Mesendoderm (in vitro differentiated cells): ENCODE data around the gene VPS18.
A peak's percentile ranks its signal among the peaks of the same experiment; 100 is the strongest.

Experiments used
- DNase-seq: peaks from one replicate; pipeline ENCODE4 v3.0.0; 2013
- H2AK5ac ChIP-seq: 2 replicates; pipeline ENCODE4 v1.6.1; 2013; ENCODE audit warnings: low read length, inconsistent platforms
- H2BK120ac ChIP-seq: 2 replicates; pipeline ENCODE4 v1.6.1; 2013; ENCODE audit warnings: low read depth, mild to moderate bottlenecking, low read length, moderate library complexity, mixed read lengths
- H2BK15ac ChIP-seq: replicated peaks from 2 replicates; pipeline ENCODE4 v1.6.1; 2013; ENCODE audit warnings: low read depth, mild to moderate bottlenecking, moderate library complexity
- H2BK5ac ChIP-seq: 2 replicates; pipeline ENCODE4 v1.6.1; 2013; ENCODE audit warnings: low read length, inconsistent platforms
- H3K18ac ChIP-seq: 2 replicates; pipeline ENCODE4 v1.6.1; 2013; ENCODE audit warnings: mild to moderate bottlenecking, low read length, mixed read lengths
- H3K23ac ChIP-seq: one replicate; pipeline ENCODE4 v1.6.1; 2013; ENCODE audit warnings: low read length
- H3K27ac ChIP-seq: 2 replicates; pipeline ENCODE4 v1.5.1; 2013; ENCODE audit warnings: low read depth, mild to moderate bottlenecking, inconsistent platforms, low read length, moderate library complexity
- H3K27me3 ChIP-seq: 2 replicates; pipeline ENCODE4 v1.6.1; 2013; ENCODE audit warnings: low read length, control low read depth, mild to moderate bottlenecking, inconsistent platforms; ENCODE audit not compliant: insufficient read depth, poor library complexity
- H3K36me3 ChIP-seq: 2 replicates; pipeline ENCODE4 v1.6.1; 2013; ENCODE audit warnings: low read length, inconsistent platforms; ENCODE audit not compliant: control insufficient read depth, insufficient read depth
- H3K4ac ChIP-seq: one replicate; pipeline ENCODE4 v1.6.1; 2013; ENCODE audit warnings: low read depth, mild to moderate bottlenecking, low read length, moderate library complexity
- H3K4me1 ChIP-seq: 2 replicates; pipeline ENCODE4 v1.6.1; 2013; ENCODE audit warnings: low read depth, low read length, inconsistent platforms; ENCODE audit not compliant: control insufficient read depth
- H3K4me2 ChIP-seq: 2 replicates; pipeline ENCODE4 v1.6.1; 2013; ENCODE audit warnings: low read length
- H3K4me3 ChIP-seq: 2 replicates; pipeline ENCODE4 v1.5.1; 2013; ENCODE audit warnings: mild to moderate bottlenecking, low read length
- H3K56ac ChIP-seq: one replicate; pipeline ENCODE4 v1.6.1; 2013; ENCODE audit warnings: low read length
- H3K79me1 ChIP-seq: 2 replicates; pipeline ENCODE4 v1.6.1; 2013; ENCODE audit warnings: low read length, inconsistent platforms
- H3K79me2 ChIP-seq: 2 replicates; pipeline ENCODE4 v1.6.1; 2013; ENCODE audit warnings: mild to moderate bottlenecking, low read length; ENCODE audit not compliant: control insufficient read depth, insufficient read depth
- H3K9ac ChIP-seq: 2 replicates; pipeline ENCODE4 v1.6.1; 2013; ENCODE audit warnings: low read length, inconsistent platforms
- H4K5ac ChIP-seq: one replicate; pipeline ENCODE4 v1.6.1; 2013; ENCODE audit warnings: low read length
- H4K8ac ChIP-seq: one replicate; pipeline ENCODE4 v1.6.1; 2013; ENCODE audit warnings: low read depth, mild to moderate bottlenecking, control low read depth, low read length, moderate library complexity
- WGBS: extraction: QIAGEN DNeasy Blood & Tissue Kit; methylation state at CpG from one replicate; pipeline ENCODE4 v1.1.7; 2013; ENCODE audit warnings: low lambda C conversion rate, missing lambda C conversion rate; ENCODE audit not compliant: insufficient coverage; ENCODE audit errors: extremely low coverage; 5-methylcytosine and 5-hydroxymethylcytosine counted together

The VPS18 gene

DNA sequence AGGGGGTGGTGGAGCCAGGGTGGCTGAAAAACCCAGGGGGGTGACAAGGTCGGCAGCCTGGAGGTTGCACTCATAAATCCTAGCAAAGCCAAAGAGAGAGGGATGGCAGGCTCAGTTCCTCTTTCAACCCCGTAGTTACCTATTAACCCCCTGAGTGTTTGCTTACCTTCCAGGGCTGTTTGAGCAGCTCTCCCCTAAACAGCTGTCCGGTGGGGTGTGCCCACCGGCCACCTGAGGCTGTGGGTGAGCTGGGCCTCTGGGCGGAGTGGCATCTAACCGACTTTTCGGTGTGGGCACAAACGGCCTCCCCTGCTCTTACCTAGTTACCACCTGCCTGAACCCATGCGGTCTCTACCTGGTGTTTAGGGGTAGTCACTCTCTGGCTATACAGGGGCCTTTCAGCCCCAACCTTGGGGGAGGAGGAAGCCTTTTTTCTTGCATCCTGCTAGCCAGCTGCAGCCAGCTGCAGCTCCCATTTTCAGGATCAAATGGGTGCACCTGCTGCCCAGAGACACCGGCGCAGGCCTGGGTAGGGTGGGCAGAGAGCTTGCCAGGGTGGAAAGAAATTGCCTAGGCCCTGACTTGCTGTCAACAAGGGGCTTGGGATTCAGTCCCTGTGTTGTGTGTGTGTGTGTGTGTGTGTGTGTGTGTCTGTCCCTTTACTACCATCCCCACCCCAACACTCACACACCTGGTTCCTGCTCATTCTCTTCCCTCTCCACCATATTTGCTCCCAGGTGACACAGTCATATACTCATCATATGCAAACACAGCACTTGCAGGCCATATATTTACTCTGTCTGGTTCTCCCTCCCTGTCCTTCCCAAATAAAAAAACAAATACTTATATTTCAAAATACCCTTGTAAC, 38.6 kb downstream of the VPS18 start:
- Histone ChIP-seq H3K23ac (no peak overlapping the region), H3K27ac (no peak overlapping the region), H3K18ac (no peak overlapping the region), H3K36me3 (no peaks in the 10 kb centered on the region), H3K27me3 (peaks cover 26% of the 10 kb centered on the region), H4K5ac (no peak overlapping the region), H3K4me1 (peaks cover 2% of the 10 kb centered on the region), H3K4me2 (no peak overlapping the region), H2BK120ac (no peak overlapping the region), H2AK5ac (no peak overlapping the region), H3K9ac (no peak overlapping the region), H3K79me1 (no peaks in the 10 kb centered on the region), H3K79me2 (no peaks in the 10 kb centered on the region), H3K4me3 (no peak overlapping the region), H2BK5ac (no peak overlapping the region), H3K56ac (no peak overlapping the region), H2BK15ac (no peak overlapping the region), H4K8ac (no peak overlapping the region), H3K4ac (no peak overlapping the region)
- no CpG with 5 or more reads among the region's 11 CpGs for WGBS
- no peak for DNase-seq

GRCh38 chr15:40933517-40933902, 39.3 kb downstream of the VPS18 start:
- Histone ChIP-seq H3K4me3 (no peak overlapping the region), H3K79me1 (no peaks in the 10 kb centered on the region), H3K56ac (no peak overlapping the region), H3K23ac (no peak overlapping the region), H2AK5ac (no peak overlapping the region), H3K18ac (no peak overlapping the region), H2BK120ac (no peak overlapping the region), H3K4me1 (peaks cover 2% of the 10 kb centered on the region), H3K79me2 (no peaks in the 10 kb centered on the region), H3K27me3 (peaks cover 22% of the 10 kb centered on the region), H3K4ac (no peak overlapping the region), H2BK15ac (no peak overlapping the region), H3K4me2 (no peak overlapping the region), H4K5ac (no peak overlapping the region), H3K27ac (no peak overlapping the region), H3K36me3 (no peaks in the 10 kb centered on the region), H4K8ac (no peak overlapping the region), H2BK5ac (no peak overlapping the region), H3K9ac (no peak overlapping the region)
- 100% methylated on average over 1 of the region's 3 CpGs for WGBS
- no peak for DNase-seq

GRCh38 chr15:40934457-40934856, 40.2 kb downstream of the VPS18 start:
- Histone ChIP-seq H3K4me2 (no peak overlapping the region), H3K56ac (no peak overlapping the region), H3K4me1 (peaks cover 2% of the 10 kb centered on the region), H3K27me3 (peaks cover 17% of the 10 kb centered on the region), H4K5ac (no peak overlapping the region), H3K9ac (no peak overlapping the region), H3K27ac (no peak overlapping the region), H3K79me2 (no peaks in the 10 kb centered on the region), H2AK5ac (no peak overlapping the region), H3K4ac (no peak overlapping the region), H3K36me3 (no peaks in the 10 kb centered on the region), H4K8ac (no peak overlapping the region), H3K4me3 (no peak overlapping the region), H2BK120ac (no peak overlapping the region), H3K79me1 (no peaks in the 10 kb centered on the region), H2BK15ac (no peak overlapping the region), H3K18ac (no peak overlapping the region), H2BK5ac (no peak overlapping the region), H3K23ac (no peak overlapping the region)
- no peak for DNase-seq
- WGBS: no CpG with 5 or more reads among the region's 6 CpGs

DNA sequence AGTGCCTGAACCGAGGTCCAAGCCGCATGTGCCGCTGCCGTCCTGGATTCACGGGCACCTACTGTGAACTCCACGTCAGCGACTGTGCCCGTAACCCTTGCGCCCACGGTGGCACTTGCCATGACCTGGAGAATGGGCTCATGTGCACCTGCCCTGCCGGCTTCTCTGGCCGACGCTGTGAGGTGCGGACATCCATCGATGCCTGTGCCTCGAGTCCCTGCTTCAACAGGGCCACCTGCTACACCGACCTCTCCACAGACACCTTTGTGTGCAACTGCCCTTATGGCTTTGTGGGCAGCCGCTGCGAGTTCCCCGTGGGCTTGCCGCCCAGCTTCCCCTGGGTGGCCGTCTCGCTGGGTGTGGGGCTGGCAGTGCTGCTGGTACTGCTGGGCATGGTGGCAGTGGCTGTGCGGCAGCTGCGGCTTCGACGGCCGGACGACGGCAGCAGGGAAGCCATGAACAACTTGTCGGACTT, 42.0 kb downstream of the VPS18 start:
- no peak overlapping the region for H3K27ac ChIP-seq
- no peaks in the 10 kb centered on the region for H3K4me1 ChIP-seq
- no peaks in the 10 kb centered on the region for H3K79me2 ChIP-seq
- WGBS: no CpG with 5 or more reads among the region's 31 CpGs
- peaks cover 2% of the 10 kb centered on the region for H3K27me3 ChIP-seq
- H3K56ac ChIP-seq: no peak overlapping the region
- no peak overlapping the region for H3K18ac ChIP-seq
- H2BK15ac ChIP-seq: no peak overlapping the region
- no peak overlapping the region for H3K4ac ChIP-seq
- H3K9ac ChIP-seq: no peak overlapping the region
- H2BK5ac ChIP-seq: no peak overlapping the region
- H4K5ac ChIP-seq: no peak overlapping the region
- H2AK5ac ChIP-seq: no peak overlapping the region
- H3K4me3 ChIP-seq: no peak overlapping the region
- H3K23ac ChIP-seq: peak overlapping the region; percentile 94
- H4K8ac ChIP-seq: no peak overlapping the region
- no peak overlapping the region for H3K4me2 ChIP-seq
- no peaks in the 10 kb centered on the region for H3K36me3 ChIP-seq
- H2BK120ac ChIP-seq: no peak overlapping the region
- no peaks in the 10 kb centered on the region for H3K79me1 ChIP-seq
- no peak for DNase-seq

DNA sequence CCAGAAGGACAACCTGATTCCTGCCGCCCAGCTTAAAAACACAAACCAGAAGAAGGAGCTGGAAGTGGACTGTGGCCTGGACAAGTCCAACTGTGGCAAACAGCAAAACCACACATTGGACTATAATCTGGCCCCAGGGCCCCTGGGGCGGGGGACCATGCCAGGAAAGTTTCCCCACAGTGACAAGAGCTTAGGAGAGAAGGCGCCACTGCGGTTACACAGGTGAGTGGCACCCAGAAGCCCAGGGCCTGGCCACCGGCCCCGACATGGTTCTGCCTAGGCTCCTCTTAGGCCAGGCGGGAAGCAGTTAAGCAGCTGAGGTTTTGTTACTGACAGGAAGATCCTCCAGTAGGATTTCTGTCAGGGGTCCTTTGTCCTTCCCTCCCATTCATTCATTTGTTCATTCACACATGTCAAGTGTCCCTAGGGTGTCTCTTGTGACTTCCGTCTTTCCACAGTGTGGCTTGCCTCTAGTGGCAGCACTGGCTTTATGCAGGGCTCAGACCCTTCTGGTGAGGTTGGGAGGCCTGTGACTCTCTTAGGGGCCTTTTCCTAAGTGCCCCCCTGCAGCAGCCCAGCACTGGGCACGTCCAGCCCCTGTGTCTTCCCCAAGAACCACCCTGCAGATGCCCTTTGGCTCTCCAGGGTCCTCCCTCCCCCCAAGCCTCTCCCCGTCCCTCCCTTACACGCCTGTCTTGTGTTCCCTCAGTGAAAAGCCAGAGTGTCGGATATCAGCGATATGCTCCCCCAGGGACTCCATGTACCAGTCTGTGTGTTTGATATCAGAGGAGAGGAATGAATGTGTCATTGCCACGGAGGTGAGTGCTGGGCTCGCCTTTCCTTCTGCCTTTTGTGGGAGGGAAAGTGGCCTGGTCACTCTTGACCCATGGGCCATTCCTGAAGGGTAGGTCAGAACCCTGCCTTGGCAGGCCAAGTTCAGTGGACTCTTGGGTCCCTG, 42.7 kb downstream of the VPS18 start:
- Histone ChIP-seq H3K79me1 (no peaks in the 10 kb centered on the region), H2AK5ac (no peak overlapping the region), H3K4me1 (no peaks in the 10 kb centered on the region), H4K8ac (no peak overlapping the region), H3K4ac (no peak overlapping the region), H3K56ac (no peak overlapping the region), H3K27me3 (no peaks in the 10 kb centered on the region), H3K18ac (no peak overlapping the region), H2BK120ac (no peak overlapping the region), H3K4me3 (no peak overlapping the region), H2BK5ac (no peak overlapping the region), H3K27ac (no peak overlapping the region), H3K36me3 (no peaks in the 10 kb centered on the region), H3K79me2 (no peaks in the 10 kb centered on the region), H3K4me2 (no peak overlapping the region), H3K23ac (peak overlapping the region; percentile 94), H4K5ac (no peak overlapping the region), H3K9ac (no peak overlapping the region), H2BK15ac (no peak overlapping the region)
- no CpG with 5 or more reads among the region's 15 CpGs for WGBS
- peak; percentile 64 for DNase-seq
